Forelimb muscle (tissue), 1 donor: ENCODE results near the gene WASL. TPM values are rescaled to one million over a fixed set of nuclear protein-coding genes. Genes with fewer than 3 reads are reported as not detected.
"Not testable (repeated sequence)": the region's sequence is repeated elsewhere in the genome, so short reads cannot be mapped to it uniquely, and the experiment has no call there.

Experiments
- DNase-seq: peaks from one replicate; pipeline ENCODE4 v3.0.0-alpha.2; 2013; ENCODE audit warnings: low read depth
- polyA plus RNA-seq: library from polyadenylated mRNA; unstranded; fragments of 120-200 nt; gene quantifications from one replicate; pipeline ENCODE4 v1.2.1, GENCODE V29; 2013; ENCODE audit not compliant: insufficient read length

The WASL gene
- polyA plus RNA-seq, 1 donor, result 29.9 TPM

- DNase-seq, result no peak
Observed at GRCh38 chr7:123660514-123661354, 88.1 kb downstream of the WASL start.

- DNase-seq, result no peak
Observed at GRCh38 chr7:123658023-123658422, 90.8 kb downstream of the WASL start.

GRCh38 chr7:123657304-123657685 is 91.5 kb downstream of the WASL start:
- DNase-seq, result no peak

- no peak for DNase-seq
Observed at GRCh38 chr7:123656544-123657303, 92.1 kb downstream of the WASL start.

GRCh38 chr7:123655614-123656013 is 93.2 kb downstream of the WASL start, which contains the start of gene LMOD2:
LMOD2 (plus strand) TSS chr7:123655866; CDS start chr7:123655964, 98 bp downstream.
- DNase-seq, result no peak

- DNase-seq, result no peak
Observed at GRCh38 chr7:123653162-123653561, 95.6 kb downstream of the WASL start.

GRCh38 chr7:123652406-123652805 is 96.4 kb downstream of the WASL start:
- no peak for DNase-seq

- DNase-seq, result no peak
Observed at GRCh38 chr7:123650595-123650994, 98.2 kb downstream of the WASL start.

- DNase-seq, result no peak
Observed at GRCh38 chr7:123649964-123650363, 98.8 kb downstream of the WASL start.

GRCh38 chr7:123647106-123647730 is 101.6 kb downstream of the WASL start:
- no peak for DNase-seq

GRCh38 chr7:123645516-123645915 is 103.3 kb downstream of the WASL start:
- DNase-seq, result no peak

GRCh38 chr7:123643495-123644441 is 105.0 kb downstream of the WASL start:
- DNase-seq, result no peak

- no peak for DNase-seq
Observed at GRCh38 chr7:123641901-123642300, 106.9 kb downstream of the WASL start.

- DNase-seq, result no peak
Observed at GRCh38 chr7:123640583-123640982, 108.2 kb downstream of the WASL start.

- no peak for DNase-seq
Observed at GRCh38 chr7:123639631-123640030, 109.2 kb downstream of the WASL start.

GRCh38 chr7:123637878-123638277 is 110.9 kb downstream of the WASL start:
- no peak for DNase-seq

GRCh38 chr7:123637203-123637602 is 111.6 kb downstream of the WASL start:
- DNase-seq, result no peak

- DNase-seq, result no peak
Observed at GRCh38 chr7:123635551-123636359, 113.0 kb downstream of the WASL start.

- DNase-seq, result not testable (repeated sequence)
Observed at GRCh38 chr7:123634011-123634573, 114.7 kb downstream of the WASL start.

GRCh38 chr7:123633553-123633952 is 115.2 kb downstream of the WASL start:
- no peak for DNase-seq
